PC-9 (cell line): ENCODE measurements around the gene CARMIL1. TPM values are rescaled to one million over a fixed set of nuclear protein-coding genes. Genes with fewer than 3 reads are reported as not detected.

Experiments
- BruUV-seq: library from RNA; stranded (reverse); fragments of 400-500 nt; replicated peaks from 2 replicates; lab custom pipeline; 2021; lab: Mats Ljungman, UMichigan
- CTCF ChIA-PET: fragments of 300-600 bp; sonication (Branson Sonifier 250); formaldehyde crosslinking; loops from one replicate; lab custom pipeline; 2022; ENCODE audit warnings: antibody characterized with exemption; lab: Charles Lee
- POLR2A ChIA-PET: fragments of 300-600 bp; sonication (Branson Sonifier 250); formaldehyde crosslinking; loops from one replicate; lab custom pipeline; 2022; ENCODE audit warnings: antibody characterized with exemption; ENCODE audit not compliant: unreplicated experiment; lab: Charles Lee
- DNase-seq, 2 experiments: peaks; one replicate each; pipeline versions ENCODE4 v3.0.0 to v3.0.0-alpha.2; 2015 to 2022; ENCODE audit warnings: mixed read lengths in 1 of 2
- H2AFZ ChIP-seq: fragments of 200-600 bp; sonication (generic); 2 replicates; pipeline ENCODE4 v1.8.1; 2017; ENCODE audit warnings: antibody characterized with exemption
- H3F3A ChIP-seq: fragments of 200-600 bp; sonication (generic); 2 replicates; pipeline ENCODE4 v1.8.1; 2017; ENCODE audit warnings: antibody characterized with exemption, mild to moderate bottlenecking, low read depth; ENCODE audit not compliant: insufficient read depth
- H3K27ac ChIP-seq: fragments of 200-600 bp; sonication (generic); 2 replicates; pipeline ENCODE4 v1.6.1; 2016; ENCODE audit warnings: mixed run types
- H3K27me3 ChIP-seq: fragments of 200-600 bp; sonication (generic); 2 replicates; pipeline ENCODE4 v1.6.1; 2016; ENCODE audit warnings: low read depth, mixed run types; ENCODE audit not compliant: insufficient read depth
- H3K36me3 ChIP-seq: fragments of 200-600 bp; sonication (generic); 2 replicates; pipeline ENCODE4 v1.6.1; 2016; ENCODE audit warnings: low read depth, mixed run types
- H3K4me1 ChIP-seq: fragments of 200-600 bp; sonication (generic); replicated peaks from 2 replicates; pipeline ENCODE4 v1.6.1; 2016; ENCODE audit warnings: mixed run types; ENCODE audit not compliant: insufficient read depth
- H3K4me2 ChIP-seq: fragments of 200-600 bp; sonication (generic); 2 replicates; pipeline ENCODE4 v1.6.1; 2017; ENCODE audit warnings: mixed run types
- H3K4me3 ChIP-seq: fragments of 200-600 bp; sonication (generic); 2 replicates; pipeline ENCODE4 v1.6.1; 2016; ENCODE audit warnings: mixed run types
- H3K79me2 ChIP-seq: fragments of 200-600 bp; sonication (generic); 2 replicates; pipeline ENCODE4 v1.6.1; 2017; ENCODE audit warnings: low read depth, mixed run types
- H3K9me2 ChIP-seq: fragments of 200-600 bp; sonication (generic); 2 replicates; pipeline ENCODE4 v1.8.1; 2017; ENCODE audit warnings: mild to moderate bottlenecking; ENCODE audit not compliant: insufficient read depth
- H3K9me3 ChIP-seq: fragments of 200-600 bp; sonication (generic); 2 replicates; pipeline ENCODE4 v1.8.1; 2016; ENCODE audit warnings: low read depth; ENCODE audit not compliant: insufficient read depth
- H4K20me1 ChIP-seq: fragments of 200-600 bp; sonication (generic); 2 replicates; pipeline ENCODE4 v1.8.1; 2017; ENCODE audit not compliant: insufficient read depth
- EZH2 ChIP-seq: fragments of 200-600 bp; sonication (generic); IDR thresholded peaks from 2 replicates; pipeline ENCODE4 v1.8.0; 2017; ENCODE audit warnings: antibody characterized with exemption, low read depth
- intact Hi-C: fragments of 100-400 bp; cut with micrococcal nuclease; formaldehyde crosslinking; loops from one replicate; pipeline ENCODE4 v1.10.0; 2022; ENCODE audit not compliant: unreplicated experiment
- total RNA-seq: library from RNA; stranded (reverse); gene quantifications from 2 replicates; pipeline ENCODE4 v1.2.3, GENCODE V29; 2021
- TF ChIP-seq, protein P1 (sequence below): fragments of 200-600 bp; sonication (generic); conservative IDR thresholded peaks from 2 replicates; pipeline ENCODE4 v1.6.1; 2017; ENCODE audit warnings: mixed run types, antibody characterized with exemption, mild to moderate bottlenecking, moderate library complexity

Gene CARMIL1
- total RNA-seq, 1 experiment from 2014 or later = 33.1 TPM

GRCh38 chr6:25570578-25570977 lies 291.4 kb downstream of the CARMIL1 start:
- ChIA-PET CTCF (no interaction called here), POLR2A (no interaction called here)
- Histone ChIP-seq H3K9me2 (no peaks in the 10 kb centered on the region), H3K79me2 (no peaks in the 10 kb centered on the region), H2AFZ (no peak overlapping the region), H3K27ac (no peak overlapping the region), H4K20me1 (no peaks in the 10 kb centered on the region), H3K27me3 (no peaks in the 10 kb centered on the region), H3K4me1 (no peaks in the 10 kb centered on the region), H3K4me3 (no peak overlapping the region), H3F3A (no peaks in the 10 kb centered on the region), H3K4me2 (no peak overlapping the region), H3K36me3 (no peaks in the 10 kb centered on the region), H3K9me3 (no peaks in the 10 kb centered on the region)
- TF ChIP-seq, protein P1, sequence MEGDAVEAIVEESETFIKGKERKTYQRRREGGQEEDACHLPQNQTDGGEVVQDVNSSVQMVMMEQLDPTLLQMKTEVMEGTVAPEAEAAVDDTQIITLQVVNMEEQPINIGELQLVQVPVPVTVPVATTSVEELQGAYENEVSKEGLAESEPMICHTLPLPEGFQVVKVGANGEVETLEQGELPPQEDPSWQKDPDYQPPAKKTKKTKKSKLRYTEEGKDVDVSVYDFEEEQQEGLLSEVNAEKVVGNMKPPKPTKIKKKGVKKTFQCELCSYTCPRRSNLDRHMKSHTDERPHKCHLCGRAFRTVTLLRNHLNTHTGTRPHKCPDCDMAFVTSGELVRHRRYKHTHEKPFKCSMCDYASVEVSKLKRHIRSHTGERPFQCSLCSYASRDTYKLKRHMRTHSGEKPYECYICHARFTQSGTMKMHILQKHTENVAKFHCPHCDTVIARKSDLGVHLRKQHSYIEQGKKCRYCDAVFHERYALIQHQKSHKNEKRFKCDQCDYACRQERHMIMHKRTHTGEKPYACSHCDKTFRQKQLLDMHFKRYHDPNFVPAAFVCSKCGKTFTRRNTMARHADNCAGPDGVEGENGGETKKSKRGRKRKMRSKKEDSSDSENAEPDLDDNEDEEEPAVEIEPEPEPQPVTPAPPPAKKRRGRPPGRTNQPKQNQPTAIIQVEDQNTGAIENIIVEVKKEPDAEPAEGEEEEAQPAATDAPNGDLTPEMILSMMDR = no peak
- TF ChIP-seq EZH2 = no peak
- no TSS peak for BruUV-seq
- DNase-seq = no peak
- intact Hi-C loops = loop anchor here (10.0 kb wide), 1 partner anchor 1506 kb away; no protein-coding TSS in a partner anchor

DNA sequence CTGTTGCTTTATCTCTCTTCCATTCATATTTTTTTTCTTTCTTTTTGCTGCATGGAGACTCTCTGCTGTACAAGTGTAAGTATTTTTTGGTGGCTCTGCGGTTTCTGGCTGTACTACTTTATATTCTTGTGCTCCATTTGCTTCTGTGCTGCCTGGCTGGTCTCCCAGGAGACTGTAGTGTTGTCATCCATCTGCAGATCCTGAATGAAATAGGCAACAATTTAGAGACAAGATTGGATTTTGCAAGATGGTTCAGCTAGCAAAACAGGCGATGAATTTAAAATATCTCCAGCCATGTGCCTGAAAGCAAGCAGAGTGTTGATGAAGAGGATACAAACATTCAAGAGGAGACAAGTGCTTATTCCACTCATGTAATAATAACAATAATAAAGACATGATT lies 297.7 kb downstream of the CARMIL1 start:
- ChIA-PET POLR2A (no interaction called here), CTCF (no interaction called here)
- Histone ChIP-seq H3K79me2 (no peaks in the 10 kb centered on the region), H4K20me1 (no peaks in the 10 kb centered on the region), H3F3A (no peaks in the 10 kb centered on the region), H3K4me1 (no peaks in the 10 kb centered on the region), H3K9me2 (no peaks in the 10 kb centered on the region), H3K9me3 (no peaks in the 10 kb centered on the region), H3K27ac (no peak overlapping the region), H3K4me2 (no peak overlapping the region), H3K36me3 (no peaks in the 10 kb centered on the region), H3K4me3 (no peak overlapping the region), H2AFZ (no peak overlapping the region), H3K27me3 (no peaks in the 10 kb centered on the region)
- TF ChIP-seq, protein P1 = no peak
- TF ChIP-seq EZH2 = no peak
- BruUV-seq = no TSS peak
- intact Hi-C loops = loop anchor here (10.0 kb wide), 1 partner anchor 1512 kb away; no protein-coding TSS in a partner anchor
- DNase-seq = no peak

- H3K9me2 ChIP-seq = no peaks in the 10 kb centered on the region
- H4K20me1 ChIP-seq = no peaks in the 10 kb centered on the region
- TF ChIP-seq, protein P1 = no peak
- TF ChIP-seq EZH2 = no peak
- H3K4me3 ChIP-seq = no peak overlapping the region
- no peaks in the 10 kb centered on the region for H3K4me1 ChIP-seq
- intact Hi-C loops = loop anchor here (10.0 kb wide), 1 partner anchor 1514 kb away; no protein-coding TSS in a partner anchor
- ChIA-PET POLR2A (no interaction called here), CTCF (no interaction called here)
- H3K4me2 ChIP-seq = no peak overlapping the region
- no peak overlapping the region for H3K27ac ChIP-seq
- no peak overlapping the region for H2AFZ ChIP-seq
- no TSS peak for BruUV-seq
- no peaks in the 10 kb centered on the region for H3K79me2 ChIP-seq
- no peaks in the 10 kb centered on the region for H3F3A ChIP-seq
- no peaks in the 10 kb centered on the region for H3K27me3 ChIP-seq
- DNase-seq = no peak
- H3K36me3 ChIP-seq = peaks cover 3% of the 10 kb centered on the region; the same call in 1 of the 2 replicates
- no peaks in the 10 kb centered on the region for H3K9me3 ChIP-seq
Measured at GRCh38 chr6:25578538-25578937, 299.4 kb downstream of the CARMIL1 start.
